Measurements from ENCODE around the gene NKX2-3. TPM values are rescaled to one million over a fixed set of nuclear protein-coding genes. Genes with fewer than 3 reads are reported as not detected.

Gene NKX2-3
- total and polyA plus RNA-seq, 2 of the 8 experiments (the other 6 are each of a cell fraction or from before 2014, with no cell fraction given), result not detected

- no peaks in the 10 kb centered on the region for H3K79me1 ChIP-seq (ENCODE audit: low read depth, low read length)
- H3K4me2 ChIP-seq (ENCODE audit: insufficient read depth in 1 of 2, low read depth in 2 of 2, low read length in 2 of 2), result peak overlapping the region; percentile 58 to 81
- H3K9me3 ChIP-seq (ENCODE audit: insufficient read depth in 2 of 2, low read depth in 1 of 2, low read length in 1 of 2), result no peaks in the 10 kb centered on the region
- H3K9ac ChIP-seq (replicated peaks in 1 of 4; ENCODE audit: extremely low read depth in 1 of 4, low read depth in 3 of 4, low read length in 3 of 4), result no peak overlapping the region
- peaks cover 5% of the 10 kb centered on the region; the same call in 1 of the 2 replicates for H3K23me2 ChIP-seq (ENCODE audit: low read depth, low read length)
- peaks cover 98 to 100% (median 99%) of the 10 kb centered on the region in 4 experiments for H3K27me3 ChIP-seq (replicated peaks in 1 of 4; ENCODE audit: control insufficient read depth in 3 of 4, extremely low read depth in 1 of 4, insufficient read depth in 3 of 4, low read length in 3 of 4)
- no peak overlapping the region for H2BK5ac ChIP-seq (ENCODE audit: low read depth, low read length)
- no peak overlapping the region for H3K18ac ChIP-seq (ENCODE audit: extremely low read depth, low read length)
- ChIA-PET POLR2A (ENCODE audit: partially characterized antibody) (interaction anchor here (1.0 to 2.8 kb wide), 6 partner anchors 9 to 105 kb away, joined by 4 to 10 read pairs (median 5); partner anchors contain the start of gene GOT1), CTCF (ENCODE audit: partially characterized antibody) (interaction anchor here (0.9 to 2.1 kb wide), 5 partner anchors 9 to 99 kb away, joined by 4 to 8 read pairs (median 6); no protein-coding TSS in a partner anchor)
- no peak overlapping the region for H3K23ac ChIP-seq (ENCODE audit: insufficient read length)
- H2BK15ac ChIP-seq (ENCODE audit: low read length), result no peak overlapping the region
- no peaks in the 10 kb centered on the region for H3K79me2 ChIP-seq (ENCODE audit: control insufficient read depth in 1 of 2, insufficient read depth in 2 of 2, low read length in 2 of 2)
- H3K14ac ChIP-seq (ENCODE audit: insufficient read length), result no peak overlapping the region
- H2AK5ac ChIP-seq (ENCODE audit: low read depth, low read length), result no peak overlapping the region
- H3K4me3 ChIP-seq (ENCODE audit: extremely low read depth in 1 of 4, insufficient read depth in 2 of 4, low read depth in 3 of 4, low read length in 4 of 4), result peak overlapping the region in 3 of 4 experiments; percentile 5 to 51 (median 7); a peak in 4 of 8 replicates
- peak in 1 of 2 experiments; percentile 70 for DNase-seq (ENCODE audit: low read depth in 1 of 2, low spot score in 2 of 2)
- H3K27ac ChIP-seq (ENCODE audit: low read depth, low read length), result no peak overlapping the region
- no peak overlapping the region for H2BK120ac ChIP-seq (replicated peaks; ENCODE audit: low read depth, low read length)
- peaks cover 0 to 17% (median 0%) of the 10 kb centered on the region in 4 experiments; a peak in 2 of 8 replicates for H3K36me3 ChIP-seq (ENCODE audit: control insufficient read depth in 2 of 4, insufficient read depth in 4 of 4, low read length in 3 of 4)
- no peak overlapping the region for H4K5ac ChIP-seq (ENCODE audit: insufficient read length, low read depth, low read length)
- peak overlapping the region; percentile 27; the same call in 1 of the 2 replicates for H2BK12ac ChIP-seq (ENCODE audit: low read depth, low read length)
- no peak overlapping the region for H2BK20ac ChIP-seq (ENCODE audit: low read length)
- H3K56ac ChIP-seq (replicated peaks; ENCODE audit: insufficient read length, low read depth, low read length), result no peak overlapping the region
- H3K4ac ChIP-seq (replicated peaks; ENCODE audit: insufficient read length, low read depth, low read length), result no peak overlapping the region
- no peak overlapping the region for H4K8ac ChIP-seq (ENCODE audit: extremely low read depth, insufficient read depth, low read length)
- no peak overlapping the region for H4K91ac ChIP-seq (replicated peaks; ENCODE audit: insufficient read length, low read length)
- no peak for FAIRE-seq
- peaks cover 2 to 40% (median 30%) of the 10 kb centered on the region in 4 experiments for H3K4me1 ChIP-seq (replicated peaks in 1 of 4; ENCODE audit: control insufficient read depth in 3 of 4, insufficient read depth in 4 of 4, low read length in 3 of 4)
- H2AFZ ChIP-seq (ENCODE audit: low read length), result no peak overlapping the region
- peaks cover 48% of the 10 kb centered on the region in 2 experiments for H4K20me1 ChIP-seq (replicated peaks in 1 of 2; ENCODE audit: control insufficient read depth in 1 of 2, insufficient read depth in 2 of 2, low read length in 2 of 2)
- 3% methylated on average over 48 of the region's 100 CpGs; no CpG with 5 or more reads in 1 of the 2 experiments for WGBS, 2 experiments (ENCODE audit: extremely low coverage in 1 of 2, insufficient coverage in 1 of 2, insufficient read length in 1 of 2, insufficient replicate concordance in 2 of 2, low coverage in 1 of 2, low lambda C conversion rate in 2 of 2, missing lambda C conversion rate in 1 of 2)
- TF ChIP-seq TEAD4 (IDR thresholded peaks at IDR 0.05; ENCODE audit: low read depth, low read length), result no peak
- no peak for TF ChIP-seq TAF1 (IDR thresholded peaks at IDR 0.05; ENCODE audit: low read depth, low read length)
- no peak for TF ChIP-seq RBBP5 (IDR thresholded peaks at IDR 0.05; ENCODE audit: borderline replicate concordance, low read depth, low read length)
- peak; percentile 84 for TF ChIP-seq SUZ12 (IDR thresholded peaks at IDR 0.05; ENCODE audit: low read length)
- TF ChIP-seq RNF2 (IDR thresholded peaks at IDR 0.05; ENCODE audit: borderline replicate concordance, low read depth, low read length, missing control alignments, poor library complexity, severe bottlenecking), result peak; percentile 75
- TF ChIP-seq SAP30 (IDR thresholded peaks at IDR 0.05; ENCODE audit: insufficient read depth, insufficient replicate concordance, low read length), result no peak
- no peak for TF ChIP-seq USF2 (IDR thresholded peaks at IDR 0.05; ENCODE audit: low read length)
- no peak for TF ChIP-seq ASH2L (IDR thresholded peaks at IDR 0.05; ENCODE audit: low read length)
- no peak for TF ChIP-seq CTBP2 (IDR thresholded peaks at IDR 0.05; ENCODE audit: borderline replicate concordance, insufficient read depth, insufficient read length, low read length)
These were observed 2.4 kb downstream of the NKX2-3 start for GRCh38 chr10:99534939-99535763.
